Mesothelial cell of epicardium (in vitro differentiated cells): ENCODE measurements around the gene DACH1. TPM values are rescaled to one million over a fixed set of nuclear protein-coding genes. Genes with fewer than 3 reads are reported as not detected.

ENCODE experiments used
- DNase-seq, 2 experiments: peaks; one replicate each; pipeline ENCODE4 v3.0.0; 2021; ENCODE audit warnings: low spot score in 2 of 2; ENCODE audit not compliant: unreplicated experiment in 2 of 2
- H3K27ac Mint-ChIP-seq: 2 replicates; pipeline ENCODE4 v1.8.0; 2021; ENCODE audit warnings: mixed read lengths
- H3K27me3 Mint-ChIP-seq: 2 replicates; pipeline ENCODE4 v1.8.0; 2021; ENCODE audit warnings: low read depth, mixed read lengths
- H3K36me3 Mint-ChIP-seq: 2 replicates; pipeline ENCODE4 v1.8.0; 2021; ENCODE audit warnings: mixed read lengths
- H3K4me1 Mint-ChIP-seq: 2 replicates; pipeline ENCODE4 v1.8.0; 2021; ENCODE audit warnings: mixed read lengths
- H3K4me3 Mint-ChIP-seq: 2 replicates; pipeline ENCODE4 v1.8.0; 2021; ENCODE audit warnings: mild to moderate bottlenecking, moderate library complexity, mixed read lengths
- H3K9me3 Mint-ChIP-seq: 2 replicates; pipeline ENCODE4 v1.8.0; 2021; ENCODE audit warnings: mixed read lengths
- CTCF ChIP-seq: fragments of 200-600 bp; sonication (generic); IDR thresholded peaks from one replicate; pipeline ENCODE4 v1.5.0; 2021; ENCODE audit warnings: antibody characterized with exemption; ENCODE audit not compliant: unreplicated experiment
- total RNA-seq: library from RNA; stranded (reverse); gene quantifications from 3 replicates; pipeline ENCODE4 v1.2.1, GENCODE V29; 2021

The DACH1 gene
- total RNA-seq, 1 donor from 2014 or later, result 69.0 TPM

- peaks cover 6% of the 10 kb centered on the region for H3K36me3 Mint-ChIP-seq
- H3K27me3 Mint-ChIP-seq, result no peaks in the 10 kb centered on the region
- no peak for DNase-seq
- peaks cover 53% of the 10 kb centered on the region for H3K4me1 Mint-ChIP-seq
- peak overlapping the region; percentile 1 for H3K27ac Mint-ChIP-seq
- no peak overlapping the region for H3K4me3 Mint-ChIP-seq
- no peak for TF ChIP-seq CTCF
- peaks cover 10% of the 10 kb centered on the region for H3K9me3 Mint-ChIP-seq
Observed at GRCh38 chr13:71877256-71877653, 10.3 kb upstream of the DACH1 start.

DNA sequence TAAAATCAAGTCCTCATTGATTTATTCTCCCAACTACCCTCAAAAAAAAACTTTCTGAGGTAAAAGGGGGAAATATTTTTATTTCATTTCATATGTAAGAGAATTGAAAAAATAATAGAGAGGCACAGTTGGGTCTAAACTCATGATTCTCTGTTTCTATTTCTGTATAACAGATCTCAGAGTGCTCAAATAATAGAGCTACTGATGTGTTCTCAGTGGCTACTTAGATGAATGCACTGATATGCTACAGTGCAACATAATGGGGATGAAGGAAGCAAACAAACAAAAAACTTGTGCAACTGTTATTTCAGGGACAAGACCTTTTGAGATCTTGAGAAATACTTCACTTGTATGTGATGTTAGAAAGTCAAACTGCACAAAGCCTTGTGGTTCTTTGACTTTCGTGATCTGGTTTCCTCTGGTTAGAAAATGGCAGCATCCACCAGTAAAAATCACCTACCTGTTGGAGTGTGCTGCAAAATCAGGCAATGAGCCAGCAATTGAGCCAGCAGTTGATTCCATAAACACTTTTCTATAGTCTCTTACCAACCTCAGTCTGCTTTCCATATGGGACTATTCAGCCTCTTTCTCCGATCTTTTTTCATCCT is 9.7 kb upstream of the DACH1 start:
- no peak for DNase-seq
- Mint-ChIP-seq H3K4me1 (peaks cover 58% of the 10 kb centered on the region), H3K9me3 (peaks cover 5% of the 10 kb centered on the region), H3K36me3 (peaks cover 3% of the 10 kb centered on the region), H3K27me3 (no peaks in the 10 kb centered on the region), H3K27ac (peak overlapping the region; percentile 1), H3K4me3 (no peak overlapping the region)
- TF ChIP-seq CTCF, result no peak

DNA sequence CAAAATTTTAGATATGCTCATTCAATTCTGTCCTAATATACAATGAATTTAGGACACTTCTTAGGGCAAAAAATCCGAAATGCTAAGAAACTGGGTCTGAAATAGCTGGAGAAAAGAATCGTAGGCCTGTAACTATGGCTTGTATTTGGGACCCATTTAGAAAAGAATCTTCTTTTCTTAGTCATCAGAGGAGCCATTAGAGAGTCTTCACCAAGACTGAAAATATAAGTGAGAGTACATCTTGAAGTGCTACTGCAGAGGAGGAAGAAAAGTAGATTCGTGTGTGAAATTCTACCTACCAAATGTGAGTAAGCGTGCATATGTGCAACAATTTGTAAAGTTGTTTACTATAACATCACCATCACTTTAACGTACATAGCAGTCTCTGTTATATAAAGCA is 8.8 kb upstream of the DACH1 start:
- no peak for TF ChIP-seq CTCF
- no peak overlapping the region for H3K4me3 Mint-ChIP-seq
- H3K36me3 Mint-ChIP-seq, result no peaks in the 10 kb centered on the region
- peaks cover 64% of the 10 kb centered on the region for H3K4me1 Mint-ChIP-seq
- H3K9me3 Mint-ChIP-seq, result no peaks in the 10 kb centered on the region
- no peaks in the 10 kb centered on the region for H3K27me3 Mint-ChIP-seq
- DNase-seq, result no peak
- no peak overlapping the region for H3K27ac Mint-ChIP-seq

DNA sequence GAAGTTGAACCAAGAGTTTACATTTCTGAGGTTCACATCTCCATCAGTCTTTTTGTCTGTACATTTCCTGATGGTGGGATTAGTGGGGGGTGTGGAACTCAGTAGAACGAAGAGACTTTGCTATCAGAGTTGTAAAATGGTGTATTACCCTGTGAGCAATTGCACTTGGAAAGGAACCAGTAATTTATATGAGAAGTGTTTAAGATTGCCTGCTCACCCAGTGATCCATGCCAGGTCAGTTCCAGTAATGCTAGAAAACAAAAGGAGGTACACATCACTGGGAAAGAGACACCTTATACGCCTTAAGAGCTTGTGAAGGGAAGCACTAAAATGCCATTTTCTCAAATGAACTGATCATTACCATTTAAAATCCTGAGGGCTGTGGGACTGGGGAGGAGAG is 7.5 kb upstream of the DACH1 start:
- H3K4me1 Mint-ChIP-seq, result peaks cover 68% of the 10 kb centered on the region
- no peak overlapping the region for H3K4me3 Mint-ChIP-seq
- H3K27ac Mint-ChIP-seq, result peak overlapping the region; percentile 72
- no peaks in the 10 kb centered on the region for H3K36me3 Mint-ChIP-seq
- H3K27me3 Mint-ChIP-seq, result no peaks in the 10 kb centered on the region
- TF ChIP-seq CTCF, result no peak
- H3K9me3 Mint-ChIP-seq, result no peaks in the 10 kb centered on the region
- DNase-seq, result no peak

DNA sequence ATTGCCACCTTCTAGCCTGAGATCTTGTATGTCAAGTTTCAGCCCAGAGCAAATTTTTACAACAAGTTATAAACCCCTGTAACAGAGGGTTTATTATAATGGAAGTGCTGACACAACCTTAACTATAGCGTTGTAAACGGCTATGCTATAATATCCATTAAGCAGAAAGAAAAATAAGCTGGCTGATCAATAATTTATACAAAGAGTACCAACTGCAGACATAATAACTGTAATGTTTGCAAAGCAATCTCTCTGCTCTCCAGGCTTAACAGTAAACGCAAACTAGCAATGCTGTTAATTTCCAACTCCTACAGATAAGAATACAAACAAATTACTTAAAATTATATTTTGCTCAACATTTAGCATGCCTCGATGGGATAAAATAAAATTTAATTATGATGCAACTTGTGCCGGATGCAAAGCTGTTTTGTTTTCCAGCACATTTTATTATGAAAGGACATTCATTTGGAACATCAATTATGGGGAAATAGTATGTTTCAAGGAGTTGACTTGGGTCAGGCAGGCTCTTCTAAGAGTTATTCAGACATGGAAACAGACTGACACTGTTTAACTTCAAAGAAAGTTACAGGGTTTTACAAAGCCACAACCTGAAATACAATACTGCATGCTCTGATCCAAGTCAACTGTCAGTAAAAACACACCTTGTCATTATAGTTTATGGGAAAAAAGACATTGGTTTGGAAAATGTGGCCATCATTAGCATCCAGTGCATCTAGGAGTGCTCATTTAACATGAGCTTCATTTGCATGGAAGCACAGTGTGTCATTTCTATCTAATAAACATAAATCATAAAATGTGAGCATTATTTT is 6.6 kb upstream of the DACH1 start:
- DNase-seq, result no peak
- H3K27ac Mint-ChIP-seq, result no peak overlapping the region
- peaks cover 70% of the 10 kb centered on the region for H3K4me1 Mint-ChIP-seq
- no peaks in the 10 kb centered on the region for H3K9me3 Mint-ChIP-seq
- no peak overlapping the region for H3K4me3 Mint-ChIP-seq
- no peaks in the 10 kb centered on the region for H3K27me3 Mint-ChIP-seq
- no peak for TF ChIP-seq CTCF
- H3K36me3 Mint-ChIP-seq, result no peaks in the 10 kb centered on the region
